Common myeloid progenitor, CD34-positive (primary cell): Measurements from ENCODE around the gene CDHR3.
"Not testable (repeated sequence)": the region's sequence is repeated elsewhere in the genome, so short reads cannot be mapped to it uniquely, and the experiment has no call there.

Experiments used
- CTCF ChIA-PET: fragments of 350-600 bp; sonication (Branson Sonifier 250); formaldehyde crosslinking; loops from one replicate; lab custom pipeline; 2021; ENCODE audit warnings: antibody characterized with exemption; lab: Charles Lee
- POLR2A ChIA-PET: fragments of 350-600 bp; sonication (Branson Sonifier 250); formaldehyde crosslinking; loops from one replicate; lab custom pipeline; 2021; ENCODE audit warnings: antibody characterized with exemption; lab: Charles Lee
- DNase-seq, 3 donors: peaks; one replicate each; pipeline versions ENCODE4 v3.0.0 to v3.0.0-alpha.2; 2013
- H3K27ac ChIP-seq, 2 experiments: 1 replicate in 1 of 2; 2 replicates in 1 of 2; pipeline ENCODE4 v1.7.0; 2013; ENCODE audit warnings: inconsistent platforms in 2 of 2, low read length in 2 of 2, mild to moderate bottlenecking in 2 of 2, low read depth in 1 of 2, moderate library complexity in 1 of 2; ENCODE audit not compliant: severe bottlenecking in 2 of 2, insufficient read depth in 1 of 2, poor library complexity in 1 of 2
- H3K27me3 ChIP-seq, 5 experiments: replicated peaks in 2 of 5; 1 replicate in 3 of 5; 2 replicates in 2 of 5; pipeline versions ENCODE4 v1.6.1 to v1.7.0; 2013; ENCODE audit warnings: low read length in 4 of 5, mild to moderate bottlenecking in 2 of 5, moderate library complexity in 2 of 5, inconsistent platforms in 1 of 5; ENCODE audit not compliant: insufficient read depth in 5 of 5, control insufficient read depth in 4 of 5
- H3K36me3 ChIP-seq, 4 experiments: 1 replicate in 2 of 4; 2 replicates in 2 of 4; pipeline versions ENCODE4 v1.6.1 to v1.7.0; 2013; ENCODE audit warnings: low read length in 3 of 4, control low read depth in 1 of 4, mild to moderate bottlenecking in 1 of 4; ENCODE audit not compliant: control insufficient read depth in 4 of 4, insufficient read depth in 4 of 4
- H3K4me1 ChIP-seq, 4 experiments: 1 replicate in 3 of 4; 2 replicates in 1 of 4; pipeline versions ENCODE4 v1.6.1 to v1.7.1; 2013; ENCODE audit warnings: low read length in 3 of 4, mild to moderate bottlenecking in 3 of 4, control low read depth in 1 of 4, inconsistent platforms in 1 of 4, moderate library complexity in 1 of 4; ENCODE audit not compliant: control insufficient read depth in 4 of 4, insufficient read depth in 4 of 4; ENCODE audit errors: control extremely low read depth in 1 of 4
- H3K4me3 ChIP-seq, 7 experiments: 1 replicate in 4 of 7; 2 replicates in 3 of 7; pipeline versions ENCODE4 v1.5.1 to v1.7.0; 2013; ENCODE audit warnings: mild to moderate bottlenecking in 7 of 7, low read length in 6 of 7, moderate library complexity in 6 of 7, inconsistent platforms in 2 of 7, low read depth in 2 of 7, control low read depth in 1 of 7; ENCODE audit not compliant: insufficient read depth in 4 of 7, control insufficient read depth in 1 of 7; ENCODE audit errors: extremely low read depth in 1 of 7
- H3K9me3 ChIP-seq, 5 experiments: 1 replicate in 4 of 5; 2 replicates in 1 of 5; pipeline versions ENCODE4 v1.6.1 to v1.7.1; 2013; ENCODE audit warnings: low read length in 4 of 5, mild to moderate bottlenecking in 2 of 5, inconsistent platforms in 1 of 5, low read depth in 1 of 5, moderate library complexity in 1 of 5; ENCODE audit not compliant: control insufficient read depth in 4 of 5, insufficient read depth in 2 of 5; ENCODE audit errors: control extremely low read depth in 1 of 5
- WGBS: methylation state at CpG from one replicate; pipeline ENCODE4 v1.1.5; 2013; ENCODE audit not compliant: insufficient coverage; 5-methylcytosine and 5-hydroxymethylcytosine counted together

CDHR3 gene

GRCh38 chr7:106003525-106004064 is 40.5 kb downstream of the CDHR3 start:
- POLR2A ChIA-PET = no interaction called here
- Histone ChIP-seq H3K4me3 (no peak overlapping the region), H3K4me1 (no peaks in the 10 kb centered on the region), H3K27ac (no peak overlapping the region), H3K9me3 (peaks cover 0 to 21% (median 8%) of the 10 kb centered on the region in 5 experiments), H3K27me3 (peaks cover 0 to 27% (median 10%) of the 10 kb centered on the region in 5 experiments), H3K36me3 (no peaks in the 10 kb centered on the region)
- CTCF ChIA-PET = interaction anchor here (1.2 kb wide), 1 partner anchor 13 kb away, joined by 3 read pairs; no protein-coding TSS in a partner anchor
- DNase-seq = no peak
- 88% methylated on average over 4 of the region's 5 CpGs for WGBS

- H3K9me3 ChIP-seq = peaks cover 0 to 25% (median 8%) of the 10 kb centered on the region in 5 experiments
- ChIA-PET POLR2A (no interaction called here), CTCF (interaction anchor here (0.7 kb wide), 1 partner anchor 64 kb away, joined by 3 read pairs; no protein-coding TSS in a partner anchor)
- H3K27ac ChIP-seq = no peak overlapping the region
- H3K4me1 ChIP-seq = peaks cover 0 to 7% (median 1%) of the 10 kb centered on the region in 4 experiments
- WGBS = 98% methylated on average over 5 of the region's 5 CpGs
- H3K36me3 ChIP-seq = no peaks in the 10 kb centered on the region
- DNase-seq = no peak
- no peak overlapping the region for H3K4me3 ChIP-seq
- H3K27me3 ChIP-seq = peaks cover 0 to 51% (median 16%) of the 10 kb centered on the region in 5 experiments
Observed at GRCh38 chr7:106006906-106007305, 43.8 kb downstream of the CDHR3 start.

DNA sequence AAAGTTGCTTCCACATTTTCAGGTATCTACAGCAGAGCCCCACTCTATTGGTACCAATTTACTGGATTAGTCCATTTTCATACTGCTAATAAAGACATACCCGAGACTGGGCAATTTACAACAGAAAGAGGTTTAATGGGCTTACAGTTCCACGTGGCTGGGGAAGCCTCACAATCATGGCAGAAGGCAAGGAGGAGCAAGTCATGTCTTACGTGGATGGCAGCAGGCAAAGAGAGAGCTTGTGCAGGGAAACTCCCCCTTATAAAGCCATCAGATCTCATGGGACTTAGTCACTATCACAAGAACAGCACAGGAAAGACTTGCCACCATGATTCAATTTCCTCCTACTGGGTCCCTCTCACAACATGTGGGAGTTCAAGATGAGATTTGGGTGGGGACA is 44.7 kb downstream of the CDHR3 start:
- DNase-seq, H3K27ac ChIP-seq, H3K4me3 ChIP-seq, H3K4me1 ChIP-seq, H3K36me3 ChIP-seq, POLR2A ChIA-PET: not testable (repeated sequence)
- H3K27me3 ChIP-seq = peaks cover 0 to 60% (median 23%) of the 10 kb centered on the region in 5 experiments
- 83% methylated on average over 1 of the region's 3 CpGs for WGBS
- CTCF ChIA-PET = interaction anchor here (0.8 to 1.4 kb wide), 7 partner anchors 10 to 338 kb away, joined by 3 to 5 read pairs (median 3); no protein-coding TSS in a partner anchor
- peaks cover 0 to 25% (median 8%) of the 10 kb centered on the region in 5 experiments for H3K9me3 ChIP-seq

DNA sequence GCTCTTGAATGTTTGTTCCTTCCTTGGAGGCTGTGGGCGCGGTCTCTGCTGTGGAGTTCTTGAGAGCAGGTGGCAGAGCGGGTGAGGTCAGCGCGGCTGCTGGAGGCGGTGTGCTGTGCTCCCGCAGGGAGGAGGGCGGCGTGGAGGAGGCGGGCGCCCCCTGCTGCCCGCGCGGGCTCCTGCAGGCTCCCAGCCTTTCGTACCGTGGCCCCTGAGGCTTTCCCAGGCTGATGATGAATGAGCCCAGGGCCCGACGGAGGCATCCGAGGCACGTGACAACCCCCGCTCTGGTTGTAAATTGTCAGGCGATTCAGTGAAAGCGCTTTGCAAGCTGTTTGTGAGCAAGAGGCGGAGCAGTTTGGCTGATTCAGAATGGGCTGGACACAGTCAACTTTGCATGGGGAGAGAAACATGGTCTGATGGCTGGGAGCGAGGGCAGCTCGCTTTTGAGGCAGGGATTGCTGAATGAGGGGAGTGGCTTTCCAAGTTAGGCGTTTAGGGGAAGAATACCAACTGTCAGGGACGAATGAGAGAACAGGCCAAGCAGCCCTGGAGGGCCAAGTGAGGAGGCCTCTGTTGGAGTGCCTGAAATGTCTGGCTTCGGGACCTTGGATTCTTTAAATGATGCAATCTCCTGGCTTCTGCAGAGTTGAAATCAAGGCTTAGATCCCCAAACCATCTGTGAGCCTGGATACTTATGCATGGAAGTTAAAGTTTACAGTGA is 46.6 kb downstream of the CDHR3 start:
- 24% methylated on average over 15 of the region's 29 CpGs for WGBS
- Histone ChIP-seq H3K27ac (no peak overlapping the region), H3K27me3 (peaks cover 0 to 68% (median 30%) of the 10 kb centered on the region in 5 experiments), H3K9me3 (peaks cover 0 to 25% (median 8%) of the 10 kb centered on the region in 5 experiments), H3K4me1 (peaks cover 0 to 7% (median 1%) of the 10 kb centered on the region in 4 experiments), H3K36me3 (no peaks in the 10 kb centered on the region), H3K4me3 (no peak overlapping the region)
- ChIA-PET POLR2A (no interaction called here), CTCF (interaction anchor here (0.9 to 1.8 kb wide), 5 partner anchors 13 to 75 kb away, joined by 3 to 7 read pairs (median 4); no protein-coding TSS in a partner anchor)
- peak; percentile 83 to 93 (median 90) for DNase-seq

GRCh38 chr7:106010331-106010730 is 47.3 kb downstream of the CDHR3 start:
- POLR2A ChIA-PET = no interaction called here
- 44% methylated on average over 3 of the region's 3 CpGs for WGBS
- Histone ChIP-seq H3K36me3 (no peaks in the 10 kb centered on the region), H3K27ac (no peak overlapping the region), H3K4me3 (no peak overlapping the region), H3K4me1 (peaks cover 0 to 7% (median 3%) of the 10 kb centered on the region in 4 experiments), H3K9me3 (peaks cover 0 to 25% (median 8%) of the 10 kb centered on the region in 5 experiments), H3K27me3 (peaks cover 0 to 70% (median 36%) of the 10 kb centered on the region in 5 experiments)
- CTCF ChIA-PET = interaction anchor here (0.9 to 1.8 kb wide), 4 partner anchors 12 to 74 kb away, joined by 3 to 7 read pairs (median 4); no protein-coding TSS in a partner anchor
- DNase-seq = peak in 2 of 3 donors; percentile 34 to 37

- WGBS = 95% methylated on average over 4 of the region's 4 CpGs
- H3K27me3 ChIP-seq = peaks cover 0 to 72% (median 41%) of the 10 kb centered on the region in 5 experiments
- POLR2A ChIA-PET = no interaction called here
Observed at GRCh38 chr7:106010866-106011265, 47.8 kb downstream of the CDHR3 start.

More at GRCh38 chr7:106010866-106011265, 47.8 kb downstream of the CDHR3 start:
- Histone ChIP-seq H3K4me1 (peaks cover 0 to 7% (median 3%) of the 10 kb centered on the region in 4 experiments), H3K27ac (no peak overlapping the region), H3K9me3 (peaks cover 0 to 25% (median 8%) of the 10 kb centered on the region in 5 experiments), H3K36me3 (no peaks in the 10 kb centered on the region), H3K4me3 (no peak overlapping the region)
- CTCF ChIA-PET = interaction anchor here (1.4 to 1.8 kb wide), 2 partner anchors 11 to 20 kb away, joined by 5 to 7 read pairs; no protein-coding TSS in a partner anchor
- no peak for DNase-seq
